ENCODE results near the gene RNF133.

DNA sequence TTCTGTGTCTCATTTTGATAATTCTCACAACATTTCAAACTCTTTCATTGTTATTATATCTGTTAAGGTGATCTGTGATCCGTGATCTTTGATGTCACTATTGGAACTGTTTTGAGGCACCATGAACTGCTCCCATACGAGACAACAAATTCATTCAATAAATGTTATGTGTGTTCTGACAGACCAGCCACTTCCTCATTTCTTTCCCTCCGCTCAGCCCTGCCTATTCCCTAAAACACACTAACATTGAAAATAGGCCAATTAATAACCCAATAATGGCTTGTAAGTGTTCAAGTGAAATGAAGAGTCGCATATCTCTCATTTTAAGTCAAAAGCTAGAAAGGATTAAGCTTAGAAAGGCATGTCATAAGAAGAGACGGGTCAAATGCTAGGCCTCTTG lies 45.2 kb downstream of the RNF133 start:
- TF ChIP-seq, protein P1, sequence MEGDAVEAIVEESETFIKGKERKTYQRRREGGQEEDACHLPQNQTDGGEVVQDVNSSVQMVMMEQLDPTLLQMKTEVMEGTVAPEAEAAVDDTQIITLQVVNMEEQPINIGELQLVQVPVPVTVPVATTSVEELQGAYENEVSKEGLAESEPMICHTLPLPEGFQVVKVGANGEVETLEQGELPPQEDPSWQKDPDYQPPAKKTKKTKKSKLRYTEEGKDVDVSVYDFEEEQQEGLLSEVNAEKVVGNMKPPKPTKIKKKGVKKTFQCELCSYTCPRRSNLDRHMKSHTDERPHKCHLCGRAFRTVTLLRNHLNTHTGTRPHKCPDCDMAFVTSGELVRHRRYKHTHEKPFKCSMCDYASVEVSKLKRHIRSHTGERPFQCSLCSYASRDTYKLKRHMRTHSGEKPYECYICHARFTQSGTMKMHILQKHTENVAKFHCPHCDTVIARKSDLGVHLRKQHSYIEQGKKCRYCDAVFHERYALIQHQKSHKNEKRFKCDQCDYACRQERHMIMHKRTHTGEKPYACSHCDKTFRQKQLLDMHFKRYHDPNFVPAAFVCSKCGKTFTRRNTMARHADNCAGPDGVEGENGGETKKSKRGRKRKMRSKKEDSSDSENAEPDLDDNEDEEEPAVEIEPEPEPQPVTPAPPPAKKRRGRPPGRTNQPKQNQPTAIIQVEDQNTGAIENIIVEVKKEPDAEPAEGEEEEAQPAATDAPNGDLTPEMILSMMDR (IDR thresholded peaks at IDR 0.05): no peak
- no peak for TF ChIP-seq POLR2A (IDR thresholded peaks at IDR 0.05)
